ENCODE results near the gene MTMR4. TPM values are rescaled to one million over a fixed set of nuclear protein-coding genes. Genes with fewer than 3 reads are reported as not detected.
"Not testable (repeated sequence)": the region's sequence is repeated elsewhere in the genome, so short reads cannot be mapped to it uniquely, and the experiment has no call there.

Gene MTMR4
- total RNA-seq, 1 experiment from 2014 or later, result 33.5 TPM

DNA sequence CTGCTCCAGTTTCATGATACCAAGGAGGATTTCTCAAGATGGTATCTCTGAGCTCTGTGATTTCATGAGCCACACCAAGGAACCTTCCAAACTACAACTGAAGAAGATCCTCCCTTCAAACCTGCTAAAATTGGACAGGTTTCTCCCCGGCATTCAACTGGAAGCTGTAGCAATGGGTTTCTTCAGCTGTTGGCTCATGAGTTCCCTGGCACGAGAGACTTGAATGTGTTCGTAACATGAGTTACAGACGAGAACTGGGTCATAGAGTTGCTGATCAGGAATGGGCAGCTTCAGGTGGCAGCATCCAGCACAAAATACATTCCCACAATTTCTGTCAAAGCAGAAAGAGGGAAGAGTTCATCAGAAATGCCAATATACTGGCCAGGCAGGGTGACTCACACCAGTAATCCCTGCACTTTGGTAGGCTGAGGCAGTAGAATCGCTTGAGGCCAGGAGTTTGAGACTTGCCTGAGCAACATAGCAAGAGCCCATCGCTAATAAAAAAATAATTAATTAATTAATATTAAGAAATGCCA is 22.9 kb downstream of the MTMR4 start:
- Mint-ChIP-seq H3K36me3 (ENCODE audit: insufficient read depth, unreplicated experiment) (peaks cover 33% of the 10 kb centered on the region), H3K4me1 (ENCODE audit: low read depth, unreplicated experiment) (no peaks in the 10 kb centered on the region), H3K4me3 (ENCODE audit: low read depth, unreplicated experiment) (no peak overlapping the region), H3K27me3 (ENCODE audit: unreplicated experiment) (no peaks in the 10 kb centered on the region), H3K27ac (ENCODE audit: unreplicated experiment) (no peak overlapping the region), H3K9me3 (ENCODE audit: low read depth, unreplicated experiment) (no peaks in the 10 kb centered on the region)
- no peak for DNase-seq
- intact Hi-C loops (cut with micrococcal nuclease; ENCODE audit: unreplicated experiment), result no loop called here
- BruUV-seq (replicated peaks), result no TSS peak
- CTCF ChIA-PET, result interaction anchor here (0.6 to 0.7 kb wide), 2 partner anchors 123 to 176 kb away, joined by 3 to 4 read pairs; no protein-coding TSS in a partner anchor
- TF ChIP-seq, protein P1, sequence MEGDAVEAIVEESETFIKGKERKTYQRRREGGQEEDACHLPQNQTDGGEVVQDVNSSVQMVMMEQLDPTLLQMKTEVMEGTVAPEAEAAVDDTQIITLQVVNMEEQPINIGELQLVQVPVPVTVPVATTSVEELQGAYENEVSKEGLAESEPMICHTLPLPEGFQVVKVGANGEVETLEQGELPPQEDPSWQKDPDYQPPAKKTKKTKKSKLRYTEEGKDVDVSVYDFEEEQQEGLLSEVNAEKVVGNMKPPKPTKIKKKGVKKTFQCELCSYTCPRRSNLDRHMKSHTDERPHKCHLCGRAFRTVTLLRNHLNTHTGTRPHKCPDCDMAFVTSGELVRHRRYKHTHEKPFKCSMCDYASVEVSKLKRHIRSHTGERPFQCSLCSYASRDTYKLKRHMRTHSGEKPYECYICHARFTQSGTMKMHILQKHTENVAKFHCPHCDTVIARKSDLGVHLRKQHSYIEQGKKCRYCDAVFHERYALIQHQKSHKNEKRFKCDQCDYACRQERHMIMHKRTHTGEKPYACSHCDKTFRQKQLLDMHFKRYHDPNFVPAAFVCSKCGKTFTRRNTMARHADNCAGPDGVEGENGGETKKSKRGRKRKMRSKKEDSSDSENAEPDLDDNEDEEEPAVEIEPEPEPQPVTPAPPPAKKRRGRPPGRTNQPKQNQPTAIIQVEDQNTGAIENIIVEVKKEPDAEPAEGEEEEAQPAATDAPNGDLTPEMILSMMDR (IDR thresholded peaks at IDR 0.05; ENCODE audit: unreplicated experiment), result no peak

DNA sequence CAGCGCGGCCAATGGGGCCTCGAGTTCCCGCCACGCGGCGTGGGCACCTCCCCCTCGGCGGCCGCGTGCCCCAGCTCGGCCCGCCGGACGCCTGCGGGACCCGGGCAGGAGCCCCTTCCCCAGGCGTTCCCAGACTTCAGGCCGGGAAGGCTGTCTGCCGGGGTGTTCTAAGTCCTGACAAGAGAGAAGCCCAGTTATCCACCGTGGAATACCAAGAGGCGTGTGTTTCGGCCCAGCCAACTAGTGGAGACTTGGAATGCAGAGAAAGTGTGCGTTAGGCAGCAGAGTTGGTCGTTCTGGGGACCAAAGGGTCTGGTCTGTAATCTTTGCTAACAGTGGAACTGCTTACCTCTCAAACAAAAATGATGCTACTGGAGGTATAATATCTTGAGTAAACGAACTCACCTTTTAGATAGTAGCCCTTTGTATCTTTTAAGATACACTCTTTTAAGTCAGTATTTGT is 26.0 kb downstream of the MTMR4 start:
- CTCF ChIA-PET, result no interaction called here
- Mint-ChIP-seq H3K4me3 (ENCODE audit: low read depth, unreplicated experiment) (no peak overlapping the region), H3K4me1 (ENCODE audit: low read depth, unreplicated experiment) (no peaks in the 10 kb centered on the region), H3K27me3 (ENCODE audit: unreplicated experiment) (no peaks in the 10 kb centered on the region), H3K36me3 (ENCODE audit: insufficient read depth, unreplicated experiment) (peaks cover 9% of the 10 kb centered on the region), H3K9me3 (ENCODE audit: low read depth, unreplicated experiment) (no peaks in the 10 kb centered on the region), H3K27ac (ENCODE audit: unreplicated experiment) (no peak overlapping the region)
- BruUV-seq (replicated peaks), result no TSS peak
- TF ChIP-seq, protein P1 (IDR thresholded peaks at IDR 0.05; ENCODE audit: unreplicated experiment), result no peak
- no peak for DNase-seq
- intact Hi-C loops (cut with micrococcal nuclease; ENCODE audit: unreplicated experiment), result no loop called here

DNA sequence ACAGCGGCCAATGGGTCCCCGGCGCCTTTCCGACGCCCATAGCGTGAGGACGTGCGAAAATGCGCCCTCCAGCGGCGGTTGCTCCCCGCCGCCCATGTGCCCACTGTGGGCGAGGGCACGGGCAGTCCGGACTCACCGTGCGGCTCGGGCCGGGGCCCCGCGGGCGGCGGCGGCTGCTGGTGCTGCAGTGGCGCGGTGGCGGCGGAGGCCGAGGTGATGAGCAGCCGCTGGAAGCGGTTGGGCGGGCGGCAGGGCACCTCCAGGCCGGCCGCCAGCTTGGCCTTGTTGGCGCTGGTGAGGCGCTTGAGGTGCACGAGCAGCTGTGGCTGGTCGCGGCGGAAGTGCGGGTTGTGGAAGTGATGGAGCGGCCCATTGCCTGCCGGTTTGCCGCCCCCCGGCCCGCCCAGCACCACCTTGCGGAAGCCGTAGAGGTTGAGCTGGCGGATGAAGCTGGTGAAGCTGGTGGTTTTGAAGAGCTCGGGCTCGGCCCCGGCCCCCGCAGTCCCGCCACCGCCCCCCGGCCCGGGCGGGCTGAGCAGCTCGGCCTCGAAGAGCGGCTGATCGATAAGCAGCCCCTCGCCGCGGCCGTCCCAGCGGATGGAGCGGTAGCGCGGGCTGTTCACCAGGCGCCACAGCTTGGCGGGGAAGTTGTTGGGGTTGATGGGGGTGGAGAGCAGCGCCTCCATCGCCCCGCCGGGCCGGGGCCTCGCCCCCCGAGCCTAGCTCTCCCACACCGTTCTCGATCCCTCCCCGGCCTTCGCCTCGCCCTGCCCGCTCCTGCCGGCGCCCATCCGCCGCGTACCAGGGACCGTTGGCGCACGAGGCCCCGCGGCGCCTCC is 26.6 kb downstream of the MTMR4 start, which contains the start of gene HSF5:
HSF5 (minus strand) TSS at position 820 of the 839 bp plus-strand sequence; CDS start at position 686, 134 bp downstream.
- intact Hi-C loops (cut with micrococcal nuclease; ENCODE audit: unreplicated experiment), result no loop called here
- H3K4me1 Mint-ChIP-seq (ENCODE audit: low read depth, unreplicated experiment), result no peaks in the 10 kb centered on the region

DNA sequence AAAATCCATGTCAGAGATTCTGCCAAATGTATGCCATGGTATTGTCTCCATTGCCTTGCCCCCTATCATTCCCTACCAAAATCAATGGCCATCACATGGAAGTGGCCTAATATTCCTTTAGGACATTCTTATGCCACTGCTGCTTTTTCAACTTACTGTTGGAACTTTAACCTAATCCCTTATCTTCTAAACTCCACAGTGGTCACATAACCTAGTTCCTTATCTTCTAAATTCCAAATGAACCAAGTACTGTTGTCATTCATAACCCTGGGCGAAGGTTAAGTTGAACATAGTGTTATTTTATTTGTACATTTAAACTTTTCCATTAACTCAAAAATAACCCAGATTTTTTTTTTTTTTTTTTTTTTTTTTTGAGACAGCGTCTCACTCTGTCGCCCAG is 29.8 kb downstream of the MTMR4 start:
- DNase-seq, result no peak
- H3K36me3 Mint-ChIP-seq (ENCODE audit: insufficient read depth, unreplicated experiment), result no peaks in the 10 kb centered on the region
- intact Hi-C loops (cut with micrococcal nuclease; ENCODE audit: unreplicated experiment), result no loop called here
- no TSS peak for BruUV-seq (replicated peaks)
- no peaks in the 10 kb centered on the region for H3K9me3 Mint-ChIP-seq (ENCODE audit: low read depth, unreplicated experiment)
- no peaks in the 10 kb centered on the region for H3K4me1 Mint-ChIP-seq (ENCODE audit: low read depth, unreplicated experiment)
- H3K4me3 Mint-ChIP-seq (ENCODE audit: low read depth, unreplicated experiment), result no peak overlapping the region
- no peaks in the 10 kb centered on the region for H3K27me3 Mint-ChIP-seq (ENCODE audit: unreplicated experiment)
- TF ChIP-seq, protein P1 (IDR thresholded peaks at IDR 0.05; ENCODE audit: unreplicated experiment), result no peak
- no peak overlapping the region for H3K27ac Mint-ChIP-seq (ENCODE audit: unreplicated experiment)
- CTCF ChIA-PET, result no interaction called here

More for the DNA sequence above, 26.6 kb downstream of the MTMR4 start, which contains the start of gene HSF5:
- Mint-ChIP-seq H3K9me3 (ENCODE audit: low read depth, unreplicated experiment) (no peaks in the 10 kb centered on the region), H3K4me3 (ENCODE audit: low read depth, unreplicated experiment) (no peak within 1 kb of the TSS), H3K27me3 (ENCODE audit: unreplicated experiment) (no peaks in the 10 kb centered on the region), H3K27ac (ENCODE audit: unreplicated experiment) (no peak within 1 kb of the TSS), H3K36me3 (ENCODE audit: insufficient read depth, unreplicated experiment) (peaks cover 5% of the 10 kb centered on the region)
- CTCF ChIA-PET, result no interaction called here
- no peak for DNase-seq
- no TSS peak for BruUV-seq (replicated peaks)
- TF ChIP-seq, protein P1 (IDR thresholded peaks at IDR 0.05; ENCODE audit: unreplicated experiment), result no peak

DNA sequence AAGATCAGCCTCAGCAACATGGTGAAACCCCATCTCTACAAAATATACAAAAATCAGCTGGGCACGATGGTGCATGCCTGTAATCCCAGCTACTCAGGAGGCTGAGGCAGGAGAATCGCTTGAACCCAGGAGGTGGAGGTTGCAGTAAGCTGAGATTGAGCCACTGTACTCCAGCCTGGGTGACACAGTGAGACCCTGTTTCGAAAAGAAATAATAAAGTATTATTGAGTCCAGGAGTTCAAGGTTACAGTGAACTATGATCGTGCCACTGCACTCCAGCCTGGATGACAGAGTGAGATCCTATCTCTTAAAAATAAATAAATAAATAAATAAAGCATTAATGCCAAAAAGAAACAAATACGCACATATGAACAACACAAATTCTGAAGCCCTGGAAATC is 32.6 kb downstream of the MTMR4 start:
- H3K36me3 Mint-ChIP-seq (ENCODE audit: insufficient read depth, unreplicated experiment); H3K9me3 Mint-ChIP-seq (ENCODE audit: low read depth, unreplicated experiment); BruUV-seq (replicated peaks); H3K27ac Mint-ChIP-seq (ENCODE audit: unreplicated experiment); CTCF ChIA-PET; H3K4me1 Mint-ChIP-seq (ENCODE audit: low read depth, unreplicated experiment); intact Hi-C loops (cut with micrococcal nuclease; ENCODE audit: unreplicated experiment); H3K4me3 Mint-ChIP-seq (ENCODE audit: low read depth, unreplicated experiment); H3K27me3 Mint-ChIP-seq (ENCODE audit: unreplicated experiment); DNase-seq: not testable (repeated sequence)
